SK-N-SH (cell line): ENCODE results near the gene IRF2. TPM values are rescaled to one million over a fixed set of nuclear protein-coding genes. Genes with fewer than 3 reads are reported as not detected.

Source experiments
- CTCF ChIA-PET: fragments of 300-600, 350-600 bp; formaldehyde crosslinking; extraction: SDS; loops from one replicate; lab custom pipeline; 2021; lab: Yijun Ruan, JAX
- POLR2A ChIA-PET: fragments of 350-600 bp; sonication (Branson Sonifier 250); formaldehyde crosslinking; extraction: SDS; loops from one replicate; lab custom pipeline; 2020; ENCODE audit warnings: antibody characterized with exemption, inconsistent platforms; lab: Yijun Ruan, JAX
- DNase-seq: peaks from one replicate; pipeline ENCODE4 v3.0.0; 2012
- H2AFZ ChIP-seq: fragments of 200-600 bp; sonication (generic); 2 replicates; pipeline ENCODE4 v1.8.1; 2016; ENCODE audit warnings: antibody characterized with exemption, mild to moderate bottlenecking, low read depth
- H3F3A ChIP-seq: fragments of 200-600 bp; sonication (generic); replicated peaks from 2 replicates; pipeline ENCODE3; 2016; ENCODE audit warnings: antibody characterized with exemption, mild to moderate bottlenecking; ENCODE audit not compliant: insufficient read depth
- H3K27ac ChIP-seq, 2 experiments: fragments of 200-500 bp in 1 of 2; fragments of 200-600 bp in 1 of 2; sonication (Bioruptor generic) in 1 of 2; sonication (generic), shearing (Covaris generic) in 1 of 2; 2 replicates each; pipeline versions ENCODE4 v1.5.1 to v1.6.1; 2014 to 2016; ENCODE audit warnings: low read depth in 2 of 2, inconsistent platforms in 1 of 2, low read length in 1 of 2, mild to moderate bottlenecking in 1 of 2, mixed read lengths in 1 of 2
- H3K27me3 ChIP-seq: fragments of 200-600 bp; sonication (generic), shearing (Covaris generic); 2 replicates; pipeline ENCODE4 v1.6.1; 2016; ENCODE audit warnings: mixed run types; ENCODE audit not compliant: insufficient read depth
- H3K36me3 ChIP-seq, 2 experiments: fragments of 200-500 bp in 1 of 2; fragments of 200-600 bp in 1 of 2; sonication (Bioruptor generic) in 1 of 2; sonication (generic) in 1 of 2; replicated peaks in 1 of 2; 2 replicates each; pipeline versions ENCODE3 to v1.5.1; 2014 to 2016; ENCODE audit warnings: low read length in 1 of 2, mild to moderate bottlenecking in 1 of 2; ENCODE audit not compliant: insufficient read depth in 2 of 2, control insufficient read depth in 1 of 2
- H3K4me1 ChIP-seq, 2 experiments: fragments of 200-500 bp in 1 of 2; fragments of 200-600 bp in 1 of 2; sonication (Bioruptor generic) in 1 of 2; sonication (generic), shearing (Covaris generic) in 1 of 2; 2 replicates each; pipeline versions ENCODE4 v1.5.1 to v1.6.1; 2014 to 2016; ENCODE audit warnings: low read depth in 1 of 2, low read length in 1 of 2, mixed run types in 1 of 2; ENCODE audit not compliant: insufficient read depth in 2 of 2, control insufficient read depth in 1 of 2
- H3K4me2 ChIP-seq: fragments of 200-600 bp; sonication (generic), shearing (Covaris generic); 2 replicates; pipeline ENCODE4 v1.6.1; 2017; ENCODE audit warnings: mixed run types
- H3K4me3 ChIP-seq, 2 experiments: fragments of 200-500 bp in 1 of 2; fragments of 200-600 bp in 1 of 2; sonication (Bioruptor generic) in 1 of 2; sonication (generic), shearing (Covaris generic) in 1 of 2; 2 replicates each; pipeline versions ENCODE4 v1.5.1 to v1.8.1; 2014 to 2016; ENCODE audit warnings: low read depth in 2 of 2, inconsistent platforms in 1 of 2, low read length in 1 of 2, mild to moderate bottlenecking in 1 of 2, mixed read lengths in 1 of 2, moderate library complexity in 1 of 2
- H3K79me2 ChIP-seq: fragments of 200-600 bp; sonication (generic); 2 replicates; pipeline ENCODE4 v1.8.1; 2017; ENCODE audit warnings: mild to moderate bottlenecking; ENCODE audit not compliant: insufficient read depth
- H3K9ac ChIP-seq: fragments of 200-600 bp; sonication (generic); 2 replicates; pipeline ENCODE4 v1.6.1; 2017; ENCODE audit warnings: mixed run types
- H3K9me2 ChIP-seq: fragments of 200-600 bp; sonication (generic); 2 replicates; pipeline ENCODE4 v1.6.1; 2017; ENCODE audit warnings: mixed run types
- H3K9me3 ChIP-seq: fragments of 200-600 bp; sonication (generic); 2 replicates; pipeline ENCODE4 v1.6.1; 2017; ENCODE audit warnings: mixed run types, mild to moderate bottlenecking, moderate library complexity
- H4K20me1 ChIP-seq: fragments of 200-600 bp; sonication (generic); 2 replicates; pipeline ENCODE4 v1.6.1; 2017; ENCODE audit warnings: mild to moderate bottlenecking, mixed run types; ENCODE audit not compliant: insufficient read depth
- EZH2phosphoT487 ChIP-seq: fragments of 200-600 bp; sonication (generic); IDR thresholded peaks from 2 replicates; pipeline ENCODE4 v1.6.1; 2017; ENCODE audit warnings: low read depth, mixed run types, mild to moderate bottlenecking, antibody characterized with exemption, moderate library complexity, borderline replicate concordance
- JUND ChIP-seq: IDR thresholded peaks from 2 replicates; pipeline ENCODE4 v1.4.0; 2012
- MXI1 ChIP-seq: IDR thresholded peaks from 2 replicates; pipeline ENCODE4 v1.6.1; 2012; ENCODE audit warnings: mild to moderate bottlenecking, low read depth, low read length, improper control_type of control experiment
- NFIC ChIP-seq: IDR thresholded peaks from 2 replicates; pipeline ENCODE4 v1.4.0; 2012; ENCODE audit warnings: borderline replicate concordance
- TCF12 ChIP-seq: IDR thresholded peaks from 2 replicates; pipeline ENCODE4 v1.4.0; 2012
- TEAD4 ChIP-seq: IDR thresholded peaks from 2 replicates; pipeline ENCODE4 v1.4.0; 2012; ENCODE audit warnings: mild to moderate bottlenecking, borderline replicate concordance; ENCODE audit not compliant: insufficient read depth
- WGBS: methylation state at CpG from one replicate; pipeline ENCODE4 v1.1.6; 2017; ENCODE audit warnings: low lambda C conversion rate; 5-methylcytosine and 5-hydroxymethylcytosine counted together
- polyA plus RNA-seq, 3 experiments: library from polyadenylated mRNA; depleted of rRNA; stranded (reverse); fragments of >200 nt; gene quantifications; 2 replicates each; pipeline ENCODE4 v1.2.3, GENCODE V29; 2012
- TF ChIP-seq, protein P1 (sequence below): IDR thresholded peaks from 2 replicates; pipeline ENCODE4; 2012
- TF ChIP-seq, protein P2 (sequence below): IDR thresholded peaks from 2 replicates; pipeline ENCODE4 v1.4.0; 2012; ENCODE audit warnings: low read depth
- TF ChIP-seq, protein P3 (sequence below): IDR thresholded peaks from 2 replicates; pipeline ENCODE4 v1.4.0; 2012; ENCODE audit warnings: low read depth, borderline replicate concordance

IRF2 gene
- polyA plus RNA-seq, 1 of the 3 experiments (the other 2 are of a cell fraction), result 23.3 TPM

DNA sequence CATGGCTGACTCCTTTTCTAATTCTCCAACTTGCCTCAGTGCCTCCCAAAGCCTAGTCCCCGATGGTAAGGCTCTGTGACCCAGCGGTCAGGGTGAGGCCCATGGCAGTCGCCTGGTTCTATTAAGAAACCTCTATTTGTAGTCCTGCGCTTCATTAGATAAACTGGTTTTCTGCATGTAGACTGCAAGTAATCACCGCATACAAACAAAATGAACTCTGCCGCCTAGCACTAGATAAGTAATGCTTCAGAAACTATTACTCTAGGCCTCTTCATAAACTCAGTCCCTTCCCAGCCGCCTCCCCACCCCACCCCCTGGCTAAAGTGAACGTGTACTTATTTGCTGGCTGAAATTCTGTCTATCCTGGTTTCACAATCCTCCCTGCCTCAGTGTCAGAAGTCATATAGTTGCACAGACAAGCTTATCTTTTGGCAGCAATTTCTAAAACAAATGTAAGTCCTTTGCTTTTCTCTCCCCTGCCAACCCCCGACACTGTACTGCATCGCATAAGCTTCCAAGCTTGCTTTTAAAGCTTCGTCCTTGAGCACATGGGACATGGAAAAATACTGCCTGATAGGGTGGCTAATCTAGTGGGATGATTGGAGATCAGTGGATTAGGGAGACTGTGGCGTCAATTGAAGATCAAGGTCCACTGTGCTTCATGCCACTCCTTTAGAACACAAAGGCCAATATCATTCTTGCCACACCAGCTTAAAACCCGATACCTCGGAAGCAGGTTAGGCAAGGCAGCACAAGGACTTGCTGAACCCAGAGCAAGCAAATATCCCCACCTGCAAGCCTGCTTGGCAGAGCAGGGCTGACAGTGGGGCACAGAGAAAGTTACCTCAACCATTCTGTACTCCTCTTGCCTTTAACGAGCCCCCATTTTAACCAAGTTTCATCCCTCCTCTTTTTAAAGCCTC is 125.8 kb downstream of the IRF2 start:
- Histone ChIP-seq H3K4me1 (peaks cover 15 to 19% of the 10 kb centered on the region in 2 experiments; a peak in 3 of 4 replicates), H3K9me3 (no peaks in the 10 kb centered on the region), H4K20me1 (no peaks in the 10 kb centered on the region), H2AFZ (no peak overlapping the region), H3K79me2 (no peaks in the 10 kb centered on the region), H3K27ac (no peak overlapping the region), H3F3A (no peaks in the 10 kb centered on the region)
- 91% methylated on average over 15 of the region's 15 CpGs for WGBS
- no peak for DNase-seq
- TF ChIP-seq TEAD4, result no peak
- TF ChIP-seq, protein P1, sequence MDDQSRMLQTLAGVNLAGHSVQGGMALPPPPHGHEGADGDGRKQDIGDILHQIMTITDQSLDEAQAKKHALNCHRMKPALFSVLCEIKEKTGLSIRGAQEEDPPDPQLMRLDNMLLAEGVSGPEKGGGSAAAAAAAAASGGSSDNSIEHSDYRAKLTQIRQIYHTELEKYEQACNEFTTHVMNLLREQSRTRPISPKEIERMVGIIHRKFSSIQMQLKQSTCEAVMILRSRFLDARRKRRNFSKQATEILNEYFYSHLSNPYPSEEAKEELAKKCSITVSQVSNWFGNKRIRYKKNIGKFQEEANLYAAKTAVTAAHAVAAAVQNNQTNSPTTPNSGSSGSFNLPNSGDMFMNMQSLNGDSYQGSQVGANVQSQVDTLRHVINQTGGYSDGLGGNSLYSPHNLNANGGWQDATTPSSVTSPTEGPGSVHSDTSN, result no peak
- TF ChIP-seq, protein P2, sequence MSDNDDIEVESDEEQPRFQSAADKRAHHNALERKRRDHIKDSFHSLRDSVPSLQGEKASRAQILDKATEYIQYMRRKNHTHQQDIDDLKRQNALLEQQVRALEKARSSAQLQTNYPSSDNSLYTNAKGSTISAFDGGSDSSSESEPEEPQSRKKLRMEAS, result no peak
- TF ChIP-seq MXI1, result no peak
- TF ChIP-seq EZH2phosphoT487, result no peak
- TF ChIP-seq, all 33 proteins: peak for 0
- ChIA-PET POLR2A (no interaction called here), CTCF (interaction anchor here (1.3 kb wide), 1 partner anchor 16 kb away, joined by 3 read pairs; no protein-coding TSS in a partner anchor)
- no peaks in the 10 kb centered on the region for H3K27me3 ChIP-seq
- no peak overlapping the region for H3K4me2 ChIP-seq
- no peak overlapping the region for H3K9ac ChIP-seq
- H3K36me3 ChIP-seq, result no peaks in the 10 kb centered on the region
- no peak overlapping the region for H3K4me3 ChIP-seq
- H3K9me2 ChIP-seq, result no peaks in the 10 kb centered on the region

DNA sequence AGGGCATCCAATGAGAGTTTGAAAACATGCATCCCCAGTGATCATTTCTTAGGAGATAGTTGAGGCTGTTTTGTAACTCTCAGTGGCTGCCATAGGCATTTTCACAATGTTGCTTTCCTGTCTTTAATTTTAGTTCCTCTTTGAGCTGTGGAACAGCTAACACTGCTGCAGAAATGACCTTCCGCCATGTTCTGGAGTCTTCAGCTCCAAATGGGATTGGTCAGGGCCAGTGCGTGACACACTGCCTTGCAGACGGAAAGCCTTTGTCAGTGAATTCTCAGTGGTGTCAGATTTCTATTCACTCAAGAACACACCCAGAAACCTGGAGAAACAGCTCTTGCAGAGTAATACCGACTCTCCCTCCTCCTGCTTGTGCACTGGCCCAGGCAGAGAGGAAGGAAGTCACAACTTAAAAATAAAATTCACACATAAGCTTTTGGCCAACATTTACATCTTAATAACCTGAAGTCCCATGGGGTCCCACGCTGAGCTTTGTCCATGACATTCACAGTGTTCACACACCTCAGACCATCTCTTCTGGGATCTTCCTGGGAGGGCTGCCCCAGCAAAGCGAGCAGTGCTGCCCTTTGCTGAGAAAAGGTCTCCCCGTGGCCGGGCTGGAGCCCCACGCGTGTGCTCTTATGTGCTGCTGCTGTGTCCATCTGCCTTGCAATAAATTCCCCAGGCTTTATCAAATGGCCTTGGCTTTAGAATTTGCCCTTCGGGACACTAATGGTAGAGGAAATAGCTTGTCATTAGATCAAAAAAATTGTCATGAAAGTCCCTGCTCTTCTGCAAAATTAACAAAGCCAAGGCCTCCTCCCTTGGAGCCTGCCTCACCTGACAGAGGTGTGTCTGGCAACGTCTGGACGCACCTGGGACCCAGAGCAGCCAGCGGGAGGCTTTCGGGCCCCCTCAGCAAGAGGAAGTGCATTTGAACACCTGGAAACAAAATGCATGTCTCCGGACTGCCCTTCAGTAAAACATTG is 126.8 kb downstream of the IRF2 start:
- WGBS, result 83% methylated on average over 15 of the region's 16 CpGs
- H3K9ac ChIP-seq, result no peak overlapping the region
- H3K4me1 ChIP-seq, result peaks cover 15 to 23% of the 10 kb centered on the region in 2 experiments; a peak in 3 of 4 replicates
- no peak overlapping the region for H3K27ac ChIP-seq
- no peak overlapping the region for H3K4me2 ChIP-seq
- no peak overlapping the region for H2AFZ ChIP-seq
- H3K4me3 ChIP-seq, result no peak overlapping the region
- ChIA-PET POLR2A (no interaction called here), CTCF (interaction anchor here (1.0 kb wide), 1 partner anchor 34 kb away, joined by 3 read pairs; no protein-coding TSS in a partner anchor)
- H3K79me2 ChIP-seq, result no peaks in the 10 kb centered on the region
- DNase-seq, result no peak
- no peaks in the 10 kb centered on the region for H3K27me3 ChIP-seq
- H3K9me3 ChIP-seq, result no peaks in the 10 kb centered on the region
- no peaks in the 10 kb centered on the region for H4K20me1 ChIP-seq
- no peaks in the 10 kb centered on the region for H3K36me3 ChIP-seq
- H3F3A ChIP-seq, result no peaks in the 10 kb centered on the region
- no peak for TF ChIP-seq JUND
- TF ChIP-seq, protein P3, sequence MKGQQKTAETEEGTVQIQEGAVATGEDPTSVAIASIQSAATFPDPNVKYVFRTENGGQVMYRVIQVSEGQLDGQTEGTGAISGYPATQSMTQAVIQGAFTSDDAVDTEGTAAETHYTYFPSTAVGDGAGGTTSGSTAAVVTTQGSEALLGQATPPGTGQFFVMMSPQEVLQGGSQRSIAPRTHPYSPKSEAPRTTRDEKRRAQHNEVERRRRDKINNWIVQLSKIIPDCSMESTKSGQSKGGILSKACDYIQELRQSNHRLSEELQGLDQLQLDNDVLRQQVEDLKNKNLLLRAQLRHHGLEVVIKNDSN, result no peak
- no peak for TF ChIP-seq TCF12
- no peak for TF ChIP-seq NFIC
- H3K9me2 ChIP-seq, result no peaks in the 10 kb centered on the region
